22Rv1 (cell line): ENCODE results near the gene CXCL5.

ENCODE experiments used
- H3K27ac ChIP-seq: fragments of 450-650 bp; 2 replicates; pipeline ENCODE4 v1.5.1; 2017
- CTCF ChIP-seq: fragments of 450-650 bp; IDR thresholded peaks from 2 replicates; pipeline ENCODE4 v1.5.1; 2017; ENCODE audit warnings: mild to moderate bottlenecking
- ZFX ChIP-seq: fragments of 450-650 bp; IDR thresholded peaks from 2 replicates; pipeline ENCODE4 v1.6.1; 2017; ENCODE audit warnings: antibody characterized with exemption, borderline replicate concordance

The CXCL5 gene

GRCh38 chr4:74015126-74015780 lies 16.8 kb upstream of the CXCL5 start:
- TF ChIP-seq ZFX (no peak), CTCF (no peak)

GRCh38 chr4:74014332-74014731 lies 15.9 kb upstream of the CXCL5 start:
- H3K27ac ChIP-seq = no peak overlapping the region
- TF ChIP-seq CTCF = no peak
- no peak for TF ChIP-seq ZFX

More at GRCh38 chr4:74015126-74015780, 16.8 kb upstream of the CXCL5 start:
- H3K27ac ChIP-seq = no peak overlapping the region

GRCh38 chr4:74013264-74013663 lies 14.8 kb upstream of the CXCL5 start:
- H3K27ac ChIP-seq = no peak overlapping the region
- TF ChIP-seq ZFX (no peak), CTCF (no peak)

- no peak overlapping the region for H3K27ac ChIP-seq
- TF ChIP-seq ZFX (no peak), CTCF (no peak)
Observed at GRCh38 chr4:74012130-74012529, 13.7 kb upstream of the CXCL5 start.

- TF ChIP-seq CTCF = no peak
- H3K27ac ChIP-seq = no peak overlapping the region
Observed at GRCh38 chr4:74009307-74009706, 10.8 kb upstream of the CXCL5 start.

- H3K27ac ChIP-seq = no peak overlapping the region
- TF ChIP-seq ZFX = no peak
Observed at GRCh38 chr4:74006009-74006476, 7.6 kb upstream of the CXCL5 start.

GRCh38 chr4:74005528-74005927 lies 7.1 kb upstream of the CXCL5 start:
- no peak overlapping the region for H3K27ac ChIP-seq
- TF ChIP-seq ZFX (no peak), CTCF (no peak)

GRCh38 chr4:74004668-74005067 lies 6.2 kb upstream of the CXCL5 start:
- TF ChIP-seq ZFX = no peak
- TF ChIP-seq CTCF = no peak
- H3K27ac ChIP-seq = no peak overlapping the region
